ENCODE measurements around the gene LRRC7.

The LRRC7 gene

DNA sequence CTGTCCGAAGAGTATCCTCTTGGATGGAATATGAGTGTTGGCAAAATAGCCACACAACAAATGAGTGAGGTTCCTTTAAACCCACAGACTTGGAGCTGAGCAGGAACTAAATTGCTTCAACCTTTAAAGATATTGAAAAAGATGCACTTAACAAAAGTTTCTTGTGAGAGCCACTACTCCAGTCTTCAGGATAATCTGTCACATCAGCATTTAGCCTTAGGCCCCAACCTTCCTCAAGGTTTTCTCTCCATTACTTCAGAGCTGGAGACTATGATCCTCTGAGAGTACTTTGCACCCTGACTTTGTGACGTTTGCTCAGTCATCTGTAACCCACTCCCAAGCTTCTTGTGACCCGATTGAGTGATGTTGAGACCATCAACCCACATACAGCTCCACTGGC, 424.9 kb downstream of the LRRC7 start:
- TF ChIP-seq, protein P1, sequence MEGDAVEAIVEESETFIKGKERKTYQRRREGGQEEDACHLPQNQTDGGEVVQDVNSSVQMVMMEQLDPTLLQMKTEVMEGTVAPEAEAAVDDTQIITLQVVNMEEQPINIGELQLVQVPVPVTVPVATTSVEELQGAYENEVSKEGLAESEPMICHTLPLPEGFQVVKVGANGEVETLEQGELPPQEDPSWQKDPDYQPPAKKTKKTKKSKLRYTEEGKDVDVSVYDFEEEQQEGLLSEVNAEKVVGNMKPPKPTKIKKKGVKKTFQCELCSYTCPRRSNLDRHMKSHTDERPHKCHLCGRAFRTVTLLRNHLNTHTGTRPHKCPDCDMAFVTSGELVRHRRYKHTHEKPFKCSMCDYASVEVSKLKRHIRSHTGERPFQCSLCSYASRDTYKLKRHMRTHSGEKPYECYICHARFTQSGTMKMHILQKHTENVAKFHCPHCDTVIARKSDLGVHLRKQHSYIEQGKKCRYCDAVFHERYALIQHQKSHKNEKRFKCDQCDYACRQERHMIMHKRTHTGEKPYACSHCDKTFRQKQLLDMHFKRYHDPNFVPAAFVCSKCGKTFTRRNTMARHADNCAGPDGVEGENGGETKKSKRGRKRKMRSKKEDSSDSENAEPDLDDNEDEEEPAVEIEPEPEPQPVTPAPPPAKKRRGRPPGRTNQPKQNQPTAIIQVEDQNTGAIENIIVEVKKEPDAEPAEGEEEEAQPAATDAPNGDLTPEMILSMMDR (IDR thresholded peaks at IDR 0.05; ENCODE audit: low read depth, low read length): no peak
- DNase-seq (ENCODE audit: extremely low read depth, low read depth): no peak

DNA sequence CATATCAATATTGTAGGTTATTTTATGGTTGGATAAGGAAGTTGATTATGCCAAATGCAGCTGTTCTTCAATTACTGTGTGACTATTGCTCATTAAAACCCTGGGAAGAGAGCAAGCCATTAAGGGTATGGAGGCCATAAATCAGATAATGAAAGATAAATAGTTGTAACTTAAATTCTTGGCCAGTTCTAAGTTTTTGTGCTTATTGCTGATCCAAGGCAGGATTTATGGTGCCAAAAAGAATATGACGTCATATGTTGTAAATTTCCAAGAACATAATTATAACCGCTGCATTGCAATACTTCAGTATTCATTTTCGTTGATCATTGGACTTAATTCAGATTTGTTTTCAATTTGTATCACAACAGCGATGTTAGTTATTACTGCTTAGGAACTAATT, 426.1 kb downstream of the LRRC7 start:
- no peak for DNase-seq (ENCODE audit: extremely low read depth, low read depth)
- TF ChIP-seq, protein P1 (IDR thresholded peaks at IDR 0.05; ENCODE audit: low read depth, low read length): no peak

DNA sequence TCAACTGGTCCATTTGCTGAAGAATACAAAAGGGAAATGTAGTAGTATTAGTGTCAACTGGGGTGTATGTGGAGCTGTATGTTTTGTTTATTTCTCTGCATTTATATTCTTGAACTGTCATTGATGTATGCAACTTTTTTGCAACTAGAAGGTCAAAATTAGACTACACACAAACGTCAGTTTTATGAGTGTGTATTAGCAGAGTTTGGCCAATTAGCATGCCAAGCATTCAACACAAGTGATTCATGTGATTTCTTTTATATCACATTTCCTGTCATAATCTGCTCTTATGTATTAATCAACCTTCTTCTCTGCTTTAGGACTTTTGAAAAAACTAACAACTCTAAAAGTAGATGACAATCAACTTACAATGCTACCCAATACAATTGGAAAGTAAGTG, 426.5 kb downstream of the LRRC7 start:
- TF ChIP-seq, protein P1 (IDR thresholded peaks at IDR 0.05; ENCODE audit: low read depth, low read length): no peak
- DNase-seq (ENCODE audit: extremely low read depth, low read depth): no peak

DNA sequence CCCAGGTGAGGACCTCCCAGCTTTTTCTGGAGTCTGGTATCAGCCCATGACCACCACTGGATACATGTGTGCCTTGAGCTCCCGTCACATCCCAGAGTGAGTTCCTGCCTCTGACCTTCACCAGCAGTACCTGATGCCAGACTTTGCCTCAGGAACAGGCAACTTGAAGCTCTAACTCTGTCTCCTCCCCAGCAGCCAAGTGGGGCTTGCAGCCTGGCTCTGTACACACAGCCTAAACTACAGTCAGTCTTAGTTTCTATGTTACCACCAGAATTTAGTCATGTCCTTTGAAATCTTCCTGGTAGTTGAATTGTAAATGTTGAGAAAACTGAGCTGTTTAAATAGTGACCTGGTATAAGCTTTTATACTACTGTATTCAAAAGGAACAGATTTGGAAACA, 431.1 kb downstream of the LRRC7 start:
- TF ChIP-seq, protein P1 (IDR thresholded peaks at IDR 0.05; ENCODE audit: low read depth, low read length): no peak

DNA sequence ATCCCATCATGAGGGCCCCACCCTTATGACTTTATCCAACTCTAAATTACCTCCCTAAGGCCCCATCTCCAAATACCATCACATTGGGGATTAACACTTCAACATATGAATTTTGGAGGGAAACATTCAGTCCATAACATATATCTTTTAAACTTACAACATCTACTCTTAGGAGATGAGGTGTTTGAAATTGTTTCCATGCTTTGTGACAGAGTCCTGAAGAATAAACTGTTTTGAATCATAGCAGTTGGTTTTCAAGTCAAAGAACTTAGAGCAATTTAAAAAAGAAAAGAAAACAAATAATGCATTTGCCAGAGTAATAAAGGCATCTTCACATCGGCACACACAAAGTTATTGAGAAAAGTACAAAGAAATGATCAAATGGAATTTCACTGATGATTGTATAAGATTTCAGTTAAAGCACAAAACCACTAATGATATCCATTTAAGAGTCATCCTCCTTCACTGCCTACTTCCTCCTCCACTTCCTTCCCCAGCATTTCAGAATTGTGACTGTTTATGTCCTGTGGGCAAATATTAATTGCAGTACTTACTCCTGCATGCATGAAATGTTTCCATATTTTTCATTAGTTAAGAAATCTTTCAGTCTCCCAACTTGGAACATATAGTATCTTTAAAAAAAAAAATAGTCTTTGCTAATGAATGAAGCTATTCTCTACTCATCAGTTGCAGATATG, 435.6 kb downstream of the LRRC7 start:
- TF ChIP-seq, protein P1 (IDR thresholded peaks at IDR 0.05; ENCODE audit: low read depth, low read length): no peak
- DNase-seq (ENCODE audit: extremely low read depth, low read depth): no peak

More for the DNA sequence above, 431.1 kb downstream of the LRRC7 start:
- no peak for DNase-seq (ENCODE audit: extremely low read depth, low read depth)

DNA sequence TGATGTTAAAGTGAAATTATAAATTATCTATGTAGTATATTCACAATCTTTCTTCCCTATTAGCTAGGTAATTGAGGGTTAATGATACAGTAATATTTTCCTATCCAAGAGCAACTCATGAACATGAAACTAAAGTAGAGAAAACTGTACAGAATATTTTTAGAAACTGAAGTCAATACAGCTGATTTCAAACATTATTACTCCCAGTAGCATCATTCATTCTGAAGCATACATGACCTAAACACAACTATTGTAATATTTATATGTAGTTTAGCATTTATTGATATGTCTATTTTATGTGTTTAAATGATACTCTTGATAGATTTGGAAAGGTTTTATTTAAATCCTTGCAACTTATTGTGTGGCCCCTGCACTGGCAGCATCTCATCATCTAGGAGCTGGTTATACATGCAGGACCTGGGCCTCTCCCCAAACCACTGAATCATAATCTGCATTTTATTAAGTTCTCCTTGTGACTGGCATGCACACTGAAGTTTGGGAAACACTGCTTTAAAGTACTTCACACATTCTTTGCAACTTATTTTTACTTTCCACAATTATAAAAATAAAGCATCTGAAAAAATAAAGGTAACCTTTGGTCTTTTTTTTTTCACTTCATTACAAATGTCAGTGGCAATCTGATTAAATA, 437.8 kb downstream of the LRRC7 start:
- TF ChIP-seq, protein P1 (IDR thresholded peaks at IDR 0.05; ENCODE audit: low read depth, low read length): no peak
- no peak for DNase-seq (ENCODE audit: extremely low read depth, low read depth)

DNA sequence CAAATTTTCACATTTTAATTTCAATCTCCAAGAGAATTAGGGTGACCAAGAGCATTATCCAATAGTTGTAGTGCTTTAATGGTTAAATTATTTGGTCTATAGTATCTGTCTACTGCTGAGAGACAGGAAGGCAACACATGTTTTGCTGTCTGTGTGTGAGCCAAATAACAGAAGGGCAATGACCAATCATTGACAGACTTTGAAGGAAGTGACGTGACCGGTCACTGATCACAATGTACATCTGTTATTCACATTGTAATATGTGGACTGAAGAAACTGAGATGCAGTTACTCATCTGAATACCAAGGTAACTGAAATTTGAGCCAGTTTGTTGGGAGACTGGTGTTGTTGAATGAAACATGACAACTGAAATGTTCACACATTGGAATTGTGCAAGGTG, 440.9 kb downstream of the LRRC7 start:
- no peak for DNase-seq (ENCODE audit: extremely low read depth, low read depth)
- TF ChIP-seq, protein P1 (IDR thresholded peaks at IDR 0.05; ENCODE audit: low read depth, low read length): no peak

Measured in AG09319 (cell line).